GM12892 (cell line): Measurements from ENCODE around the gene ZGPAT.

ENCODE experiments used
- POLR2A ChIP-seq: IDR thresholded peaks from 2 replicates; pipeline ENCODE4 v1.6.1; 2011; ENCODE audit warnings: low read depth, low read length, control low read depth
- POLR2AphosphoS5 ChIP-seq: IDR thresholded peaks from 2 replicates; pipeline ENCODE4 v1.6.1; 2011; ENCODE audit warnings: low read depth, low read length, control low read depth

DNA sequence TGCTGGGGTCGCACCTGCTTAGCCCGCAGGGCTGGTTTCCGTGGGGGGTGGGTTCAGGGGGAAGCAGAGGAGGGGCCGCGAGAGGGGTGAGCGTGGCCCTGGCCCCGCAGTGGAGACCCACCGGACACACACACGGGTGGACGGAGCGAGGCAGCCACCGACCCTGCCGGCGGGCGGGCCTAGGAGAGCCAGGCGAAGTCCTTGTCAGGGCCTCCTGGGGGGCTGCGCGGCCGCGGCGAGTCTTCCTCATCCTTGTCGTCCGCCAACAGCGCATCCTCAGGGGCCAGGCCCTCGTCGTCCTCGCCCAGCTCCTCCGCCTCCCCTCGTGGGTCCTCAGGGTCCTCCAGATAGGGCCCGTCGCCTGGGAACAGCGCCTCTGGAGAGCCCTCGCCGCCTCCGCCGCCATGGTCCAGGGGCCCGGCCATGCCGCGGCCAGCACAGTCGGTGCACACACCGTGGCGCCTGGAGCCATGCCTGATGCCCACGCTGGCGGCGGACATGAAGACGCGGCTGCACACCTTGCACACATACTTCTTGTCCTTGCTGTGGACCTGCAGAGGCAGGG, 39.0 kb downstream of the ZGPAT start:
- TF ChIP-seq POLR2AphosphoS5 (no peak), POLR2A (no peak)
